ENCODE results near the gene APC.
A peak's percentile ranks its signal among the peaks of the same experiment; 100 is the strongest.

Gene APC

DNA sequence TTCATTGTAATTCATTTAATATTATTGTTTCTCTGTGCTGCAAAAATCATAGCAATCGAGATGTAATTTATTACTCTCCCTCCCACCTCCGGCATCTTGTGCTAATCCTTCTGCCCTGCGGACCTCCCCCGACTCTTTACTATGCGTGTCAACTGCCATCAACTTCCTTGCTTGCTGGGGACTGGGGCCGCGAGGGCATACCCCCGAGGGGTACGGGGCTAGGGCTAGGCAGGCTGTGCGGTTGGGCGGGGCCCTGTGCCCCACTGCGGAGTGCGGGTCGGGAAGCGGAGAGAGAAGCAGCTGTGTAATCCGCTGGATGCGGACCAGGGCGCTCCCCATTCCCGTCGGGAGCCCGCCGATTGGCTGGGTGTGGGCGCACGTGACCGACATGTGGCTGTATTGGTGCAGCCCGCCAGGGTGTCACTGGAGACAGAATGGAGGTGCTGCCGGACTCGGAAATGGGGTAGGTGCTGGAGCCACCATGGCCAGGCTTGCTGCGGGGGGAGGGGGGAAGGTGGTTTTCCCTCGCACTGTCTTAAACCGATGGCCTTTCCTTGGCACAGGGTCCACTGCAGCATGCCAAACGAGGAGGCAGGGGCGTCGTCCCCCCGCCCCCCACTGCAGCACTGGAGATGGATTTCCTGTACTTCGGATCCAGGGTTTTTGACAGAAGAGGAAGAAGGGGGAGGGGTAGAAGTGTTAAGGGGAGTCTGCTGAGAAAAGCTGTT, at the start of gene APC:
Gene APC, plus strand, starts transcription at position 423 of the 728 bp plus-strand sequence. CDS start 17,006 bp downstream, outside the sequence.
- peak; percentile 94 for DNase-seq (ENCODE audit: low spot score)

DNA sequence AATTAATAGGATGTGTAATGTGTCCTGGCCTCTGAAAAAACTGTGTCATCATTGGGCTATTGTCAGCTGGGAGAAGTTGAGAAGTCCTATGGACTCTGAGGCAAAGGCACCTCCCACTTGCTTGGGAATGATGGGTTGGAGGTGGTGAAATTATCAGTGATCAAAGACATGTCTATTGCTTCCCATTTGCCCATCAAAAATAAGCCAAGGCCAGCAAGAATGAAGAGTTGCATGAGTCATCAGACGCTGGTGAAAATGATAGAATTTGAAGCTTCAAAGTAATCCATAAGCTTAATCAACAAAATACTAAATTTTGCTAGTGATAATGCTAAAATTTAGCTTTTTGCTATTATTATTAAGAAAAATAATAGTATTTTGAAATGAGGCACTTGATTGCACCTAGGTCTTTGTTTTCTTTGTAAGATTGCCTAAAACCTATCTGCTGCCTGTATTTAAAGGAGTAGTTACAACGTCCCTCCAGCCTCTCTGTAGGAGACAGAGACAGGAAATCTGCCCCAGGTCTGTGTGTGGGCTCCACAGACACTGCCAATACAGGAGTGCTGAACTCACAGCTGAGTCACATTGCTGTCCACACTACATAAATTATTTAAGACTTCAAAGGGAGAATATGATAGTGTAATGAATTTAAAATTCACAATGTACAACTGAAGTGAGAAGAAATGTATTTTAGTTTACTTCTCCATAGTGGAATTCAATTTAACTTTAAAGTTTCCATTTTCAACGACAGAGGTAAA, 48.4 kb upstream of the APC start:
- no peak for DNase-seq (ENCODE audit: low spot score)

DNA sequence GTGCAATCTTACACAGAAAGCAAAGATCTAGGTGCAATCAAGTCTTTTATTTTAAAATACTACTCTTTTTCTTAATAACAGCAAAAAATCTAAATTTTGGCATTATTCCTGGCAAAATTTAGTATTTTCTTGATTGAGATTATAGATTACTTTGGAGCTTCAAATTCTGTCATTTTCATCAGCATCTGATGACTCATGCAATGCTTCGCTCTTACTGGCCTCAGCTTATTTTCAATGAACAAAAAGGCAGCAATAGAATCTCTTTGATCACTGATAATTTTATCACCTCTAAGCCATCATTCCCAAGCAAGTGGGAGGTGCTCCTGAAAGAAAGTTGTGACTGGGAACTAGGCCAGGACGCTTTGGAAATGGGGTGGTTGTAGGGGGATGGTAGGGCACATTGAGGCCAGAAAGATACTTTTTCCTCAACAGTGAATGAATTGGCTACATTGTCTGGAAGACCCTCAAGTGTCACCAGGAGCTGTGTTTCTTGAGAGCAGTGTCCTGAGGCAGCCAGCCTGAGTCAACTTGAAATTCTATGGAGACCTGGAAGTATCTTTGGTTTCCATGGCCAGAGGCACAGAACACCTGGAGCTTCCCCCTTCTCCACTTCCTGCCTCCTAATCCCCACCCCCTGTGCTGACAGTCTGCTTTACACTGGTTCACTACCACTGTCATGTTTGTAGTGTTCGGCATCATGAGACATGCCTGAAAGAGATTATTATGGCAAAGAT, 46.9 kb upstream of the APC start:
- DNase-seq (ENCODE audit: low spot score) = no peak

DNA sequence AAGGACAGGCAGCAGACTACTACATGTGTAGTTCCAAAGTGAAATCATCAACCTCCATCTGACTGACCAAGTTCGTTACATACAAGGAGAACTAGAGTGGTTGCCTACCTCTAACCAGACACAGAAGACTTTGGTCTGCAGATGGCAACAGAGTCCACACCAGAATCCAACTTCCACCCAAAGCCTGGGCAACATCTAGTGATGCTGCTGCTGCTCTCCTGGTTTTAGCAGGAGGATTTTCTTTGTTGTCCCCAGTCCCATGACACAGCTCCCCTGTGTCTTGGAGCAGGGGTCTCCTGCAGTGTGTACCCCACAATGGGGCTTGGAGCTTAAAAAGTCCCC, 46.4 kb upstream of the APC start:
- no peak for DNase-seq (ENCODE audit: low spot score)

DNA sequence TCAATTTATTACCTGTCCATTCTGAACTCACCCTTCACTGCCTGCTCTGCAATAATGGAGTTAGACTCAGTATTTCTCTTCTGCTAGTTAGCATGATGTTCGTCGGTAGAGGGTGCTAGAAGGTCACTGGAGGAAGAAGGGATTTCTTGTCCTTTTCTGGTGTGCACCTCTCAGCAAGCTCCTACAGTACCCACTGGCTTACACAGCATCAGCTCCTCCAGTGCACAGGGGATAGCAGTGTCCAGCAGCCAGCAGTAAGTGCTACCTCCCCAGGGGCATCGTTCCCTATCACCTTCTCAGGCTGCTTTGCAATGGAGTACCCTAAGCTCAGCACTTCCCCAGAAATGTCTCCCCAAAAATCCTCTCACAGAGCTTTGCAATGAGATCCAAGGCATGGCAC, 45.9 kb upstream of the APC start:
- DNase-seq (ENCODE audit: low spot score) = no peak

DNA sequence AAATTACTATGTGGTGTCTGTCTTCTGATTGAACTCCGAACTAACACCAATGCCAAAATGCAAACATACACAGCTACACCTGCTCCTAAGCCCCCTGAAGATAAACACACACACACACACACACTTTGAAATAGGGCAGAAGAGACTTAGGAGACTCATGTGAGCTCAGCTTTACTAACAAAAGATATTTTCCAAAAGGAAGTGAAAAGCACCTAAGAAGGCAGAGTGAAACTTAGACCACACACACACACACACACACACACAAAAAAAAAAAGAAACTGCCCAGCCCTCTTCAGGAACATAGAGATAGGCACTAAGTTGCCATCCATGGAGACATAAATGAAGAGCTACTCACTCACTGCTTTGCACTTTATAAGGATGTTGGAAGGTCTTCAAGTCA, 45.2 kb upstream of the APC start:
- DNase-seq (ENCODE audit: low spot score) = no peak

DNA sequence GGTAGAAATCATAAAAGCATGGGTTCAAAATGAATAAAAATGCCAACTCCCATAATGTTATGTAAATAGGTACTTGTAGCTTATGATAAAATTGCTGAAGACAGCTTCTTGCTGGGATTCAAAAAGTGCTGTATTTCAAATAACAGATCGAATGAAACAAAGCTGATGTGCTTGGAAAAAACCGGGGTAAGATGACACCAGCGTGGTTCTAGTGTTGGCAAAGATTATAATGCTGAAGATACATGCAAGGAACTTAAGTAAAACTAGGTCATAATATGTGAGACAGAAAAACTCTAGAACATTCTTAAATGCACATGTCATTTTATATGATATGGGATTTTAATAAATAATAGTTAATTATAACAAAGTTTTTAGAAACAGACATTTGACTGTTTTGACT, 44.4 kb upstream of the APC start:
- no peak for DNase-seq (ENCODE audit: low spot score)

DNA sequence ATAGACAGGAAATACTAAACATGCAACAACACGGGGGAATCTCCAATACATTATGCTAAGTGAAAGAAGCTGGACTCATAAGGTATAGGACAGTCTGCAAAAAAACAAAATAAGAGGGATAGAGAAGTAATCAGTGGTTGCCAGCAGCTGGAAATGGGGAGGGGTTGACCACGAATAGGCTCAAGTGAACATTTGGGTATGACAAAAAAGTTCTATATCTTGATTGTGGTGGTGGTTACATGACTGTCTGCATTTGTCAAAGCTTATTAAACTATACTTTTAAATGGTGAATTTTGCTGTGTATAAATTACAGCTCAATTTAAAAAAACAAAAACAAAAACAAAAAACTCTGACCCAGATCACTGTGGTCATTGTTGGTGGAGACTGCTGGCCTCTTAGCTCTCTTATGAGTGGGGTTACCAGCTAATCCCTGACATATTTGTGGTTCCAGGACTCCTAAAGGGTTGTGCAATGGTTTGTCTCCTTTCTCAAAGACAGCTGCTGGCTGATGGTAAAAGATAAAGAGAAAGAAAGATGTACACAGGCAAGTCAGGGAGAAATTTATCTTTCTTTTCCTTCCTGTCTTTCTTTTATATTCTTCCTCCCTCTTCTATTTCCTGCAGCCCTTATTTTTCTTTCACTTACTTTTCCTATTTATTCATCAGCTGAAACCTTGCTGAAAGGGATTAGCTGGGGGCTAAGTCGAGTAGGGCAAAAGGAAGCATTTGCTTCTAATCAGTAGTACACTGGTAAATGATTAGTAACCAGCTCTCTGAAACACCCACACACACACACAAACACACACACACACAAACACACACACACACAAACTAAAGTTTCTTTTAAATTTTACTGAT, 42.6 kb upstream of the APC start:
- no peak for DNase-seq (ENCODE audit: low spot score)

DNA sequence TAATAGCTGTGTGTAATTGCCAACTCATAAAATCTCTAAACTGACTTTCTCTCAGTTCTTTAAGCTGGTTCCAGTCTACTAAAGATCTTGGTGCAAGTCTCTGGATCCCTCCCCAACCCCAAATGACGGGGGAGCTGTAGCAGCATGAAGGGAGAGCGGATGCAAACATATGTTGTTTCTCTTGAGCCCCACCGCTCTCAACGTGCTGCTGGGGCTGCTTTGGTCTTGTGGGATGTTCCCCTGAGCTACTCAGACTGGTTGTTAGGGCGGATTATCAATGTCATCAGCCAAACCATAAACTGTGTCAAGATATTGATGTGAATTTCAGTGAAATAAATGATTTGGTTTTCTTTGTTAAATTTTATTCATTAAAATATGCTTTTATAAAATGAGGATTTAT, 40.9 kb upstream of the APC start:
- DNase-seq (ENCODE audit: low spot score) = no peak

DNA sequence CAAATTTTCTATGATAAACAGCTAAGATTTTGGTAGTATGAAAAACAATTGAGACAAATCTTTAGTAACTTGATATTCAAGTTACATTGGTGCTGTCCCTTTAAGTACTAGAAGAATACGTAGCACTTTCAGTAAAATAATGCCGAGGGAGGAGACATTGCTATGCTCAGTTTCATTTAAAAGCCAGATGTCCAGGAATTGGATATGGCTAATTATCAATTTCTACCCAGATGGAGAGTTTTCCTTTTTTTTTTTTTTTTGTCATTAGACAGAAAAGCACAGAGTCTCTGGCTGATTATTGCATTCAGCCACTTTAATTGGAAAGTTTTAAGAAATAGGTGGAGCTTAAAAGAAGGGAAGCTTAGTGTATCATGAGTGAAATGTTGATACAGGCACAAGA, 40.4 kb upstream of the APC start:
- DNase-seq (ENCODE audit: low spot score) = no peak

DNA sequence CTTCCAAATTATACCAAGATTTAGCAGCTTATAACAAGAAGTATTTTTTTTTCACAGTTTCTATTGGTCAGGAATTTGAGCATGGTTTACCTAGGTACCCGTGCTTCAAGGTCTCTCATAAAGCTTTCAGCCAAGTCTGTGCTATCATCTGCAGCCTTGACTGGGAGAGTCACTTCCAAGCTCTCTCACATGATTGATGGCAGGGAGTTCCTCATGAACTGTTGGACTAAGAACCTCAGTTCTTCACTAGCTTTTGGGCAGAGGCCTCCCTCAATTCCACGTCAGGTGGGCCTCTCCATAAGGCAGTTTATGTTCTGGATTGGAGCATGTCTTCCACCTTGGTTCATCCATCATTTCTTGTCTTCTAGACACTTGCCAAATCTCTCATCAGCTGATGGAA, 39.9 kb upstream of the APC start:
- DNase-seq (ENCODE audit: low spot score) = no peak

DNA sequence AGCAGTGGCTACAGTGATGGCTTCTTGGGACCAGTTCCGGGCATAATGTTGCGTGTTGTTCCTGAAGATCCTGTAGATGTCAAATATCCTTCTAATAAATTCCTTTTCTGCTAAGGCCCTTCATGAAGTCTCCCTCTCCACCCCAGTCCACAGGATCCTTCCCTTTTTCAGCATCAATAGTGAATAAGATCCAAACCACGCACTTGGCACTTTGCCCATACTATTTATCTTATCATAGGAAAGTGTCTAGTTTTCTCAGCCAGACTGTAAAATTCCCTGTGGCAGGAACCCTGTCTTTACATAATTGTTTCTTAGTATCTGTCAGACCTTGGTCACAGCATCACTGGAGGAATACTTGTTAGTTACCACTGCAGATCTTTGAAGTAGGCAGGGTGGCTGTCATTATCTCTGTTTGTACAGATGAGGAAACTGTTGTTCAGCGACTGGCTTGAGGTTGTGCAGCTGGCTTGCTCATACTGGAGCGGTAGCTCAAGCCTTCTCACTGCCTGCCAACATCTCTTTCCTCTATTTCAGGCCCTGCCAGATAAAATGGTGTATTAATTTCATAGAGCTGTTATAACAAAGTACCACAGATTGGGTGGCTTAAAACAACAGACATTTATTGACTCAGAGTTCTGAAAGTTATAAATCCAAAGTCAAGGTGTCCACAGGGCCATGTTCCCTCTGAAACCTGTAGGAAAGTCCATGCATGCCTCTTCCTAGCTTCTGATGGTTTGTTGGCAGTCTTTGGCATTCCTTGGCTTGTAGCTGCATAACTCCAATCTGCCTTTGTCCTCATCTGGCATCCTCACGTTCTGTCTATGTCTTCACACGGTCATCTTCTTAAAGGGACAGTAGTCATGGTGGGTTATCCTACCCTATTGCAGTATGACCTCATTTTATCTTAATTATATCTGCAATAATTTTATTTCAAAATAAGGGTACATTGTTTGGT, 33.5 kb upstream of the APC start:
- no peak for DNase-seq (ENCODE audit: low spot score)

DNA sequence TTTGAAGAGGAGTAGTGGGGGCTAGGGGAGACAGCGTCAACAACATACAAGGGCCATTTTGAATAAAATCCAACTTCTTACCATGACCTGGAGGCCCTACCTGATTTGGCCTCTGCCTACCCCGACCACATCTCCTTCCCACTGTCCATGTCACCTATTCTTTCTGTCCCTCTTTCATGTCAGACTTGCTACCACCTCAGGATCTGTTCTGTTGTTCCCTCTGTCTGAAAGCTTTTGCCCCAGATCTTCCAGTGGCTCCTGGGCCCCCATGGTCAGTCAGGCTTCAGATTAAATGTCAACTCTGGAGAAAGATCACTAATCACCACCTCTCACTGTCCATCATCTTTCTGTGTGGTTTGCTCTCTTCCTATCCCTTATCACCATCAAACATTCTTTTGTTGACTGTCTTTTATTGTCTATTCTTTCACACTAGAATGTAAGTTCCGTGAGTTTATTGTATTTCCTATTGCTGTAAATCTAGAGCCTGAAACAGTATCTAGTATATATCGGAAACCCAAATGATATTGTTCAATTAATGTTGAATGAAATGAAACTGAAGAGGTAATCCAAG, 31.2 kb upstream of the APC start:
- no peak for DNase-seq (ENCODE audit: low spot score)

DNA sequence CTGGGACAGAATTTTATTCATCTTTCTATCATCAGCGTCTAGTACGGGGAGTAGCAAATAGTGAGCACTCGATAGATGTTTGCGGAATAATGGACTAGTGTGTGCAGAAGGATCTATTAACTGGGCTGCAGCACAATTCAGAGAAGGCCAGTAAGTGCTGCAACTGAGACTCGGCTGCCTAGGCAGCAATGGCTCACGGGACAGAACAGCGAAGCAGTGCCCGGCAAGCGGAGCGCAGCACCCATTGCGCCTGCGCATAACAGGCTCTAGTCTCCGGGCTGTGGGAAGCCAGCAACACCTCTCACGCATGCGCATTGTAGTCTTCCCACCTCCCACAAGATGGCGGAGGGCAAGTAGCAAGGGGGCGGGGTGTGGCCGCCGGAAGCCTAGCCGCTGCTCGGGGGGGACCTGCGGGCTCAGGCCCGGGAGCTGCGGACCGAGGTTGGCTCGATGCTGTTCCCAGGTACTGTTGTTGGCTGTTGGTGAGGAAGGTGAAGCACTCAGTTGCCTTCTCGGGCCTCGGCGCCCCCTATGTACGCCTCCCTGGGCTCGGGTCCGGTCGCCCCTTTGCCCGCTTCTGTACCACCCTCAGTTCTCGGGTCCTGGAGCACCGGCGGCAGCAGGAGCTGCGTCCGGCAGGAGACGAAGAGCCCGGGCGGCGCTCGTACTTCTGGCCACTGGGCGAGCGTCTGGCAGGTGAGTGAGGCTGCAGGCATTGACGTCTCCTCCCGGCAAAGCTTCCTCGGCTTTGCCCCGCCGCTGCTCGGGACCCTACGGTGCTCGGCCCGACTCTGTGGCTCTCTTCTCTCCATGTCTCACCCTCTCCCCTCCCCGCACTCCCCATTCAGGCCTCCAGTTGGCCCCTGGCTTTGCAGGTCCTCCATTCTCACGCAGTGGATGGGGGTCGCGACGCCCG, 30.2 kb upstream of the APC start:
- peak; percentile 96 for DNase-seq (ENCODE audit: low spot score)

DNA sequence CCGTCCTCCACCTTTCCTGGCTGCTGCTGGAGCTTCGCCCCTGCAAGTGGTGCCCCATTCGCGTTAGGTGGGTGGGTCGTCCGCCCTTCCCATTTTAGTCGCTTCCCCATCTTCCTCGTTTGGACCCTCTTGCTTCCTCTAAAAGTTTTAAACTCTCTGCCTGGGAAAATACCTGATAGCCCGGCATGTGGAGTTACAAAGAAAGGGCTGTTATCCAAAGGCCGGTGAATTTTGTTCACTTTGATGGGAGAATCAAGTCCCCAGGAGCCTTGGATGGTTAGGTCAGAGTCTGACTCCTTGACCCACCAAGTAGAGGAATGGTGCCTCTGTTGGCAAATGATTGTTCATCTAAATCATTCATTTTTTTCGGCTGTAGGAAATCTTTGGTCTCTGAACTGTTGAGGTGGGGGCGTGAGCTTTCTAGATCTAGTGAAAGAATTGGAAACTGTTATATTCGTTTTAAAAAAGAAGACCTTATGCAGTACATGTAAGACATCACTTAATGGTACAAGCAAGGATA, 29.5 kb upstream of the APC start:
- DNase-seq (ENCODE audit: low spot score) = no peak

DNA sequence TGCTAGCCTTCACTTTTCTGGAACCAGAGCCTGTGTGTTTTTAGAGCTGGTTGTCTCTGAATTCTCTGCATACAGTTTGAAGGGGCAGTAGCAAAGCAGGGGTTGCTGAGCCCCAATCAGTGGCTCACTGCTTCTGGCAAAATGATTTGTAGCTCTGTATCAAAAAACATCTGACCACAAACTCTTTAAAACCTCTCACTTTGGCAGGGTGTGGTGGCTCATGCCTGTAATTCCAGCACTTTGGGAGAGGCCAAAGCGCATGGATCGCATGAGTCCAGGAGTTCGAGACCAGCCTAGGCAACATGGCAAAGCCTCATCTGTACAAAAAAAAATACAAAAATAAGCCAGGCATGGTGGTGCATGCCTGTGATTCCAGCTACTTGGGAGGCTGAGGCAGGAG, 28.3 kb upstream of the APC start:
- no peak for DNase-seq (ENCODE audit: low spot score)

DNA sequence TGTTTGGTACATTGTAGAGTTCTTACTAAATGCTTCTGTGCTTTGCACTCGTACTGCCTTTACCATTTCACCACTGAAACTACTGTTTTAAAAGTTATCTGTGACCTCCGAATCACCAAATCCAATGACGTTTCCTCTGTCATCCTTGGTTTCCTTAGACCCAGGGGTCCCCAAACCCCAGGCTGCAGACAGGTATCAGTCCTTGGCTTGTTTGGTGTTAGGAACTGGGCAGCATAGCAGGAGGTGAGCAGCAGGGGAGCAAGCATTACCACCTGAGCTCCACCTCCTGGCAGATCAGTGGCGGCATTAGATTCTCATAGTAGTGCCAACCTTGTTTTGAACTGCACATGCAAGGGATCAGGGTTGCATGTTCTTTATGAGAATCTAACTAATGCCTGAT, 26.8 kb upstream of the APC start:
- DNase-seq (ENCODE audit: low spot score) = no peak

DNA sequence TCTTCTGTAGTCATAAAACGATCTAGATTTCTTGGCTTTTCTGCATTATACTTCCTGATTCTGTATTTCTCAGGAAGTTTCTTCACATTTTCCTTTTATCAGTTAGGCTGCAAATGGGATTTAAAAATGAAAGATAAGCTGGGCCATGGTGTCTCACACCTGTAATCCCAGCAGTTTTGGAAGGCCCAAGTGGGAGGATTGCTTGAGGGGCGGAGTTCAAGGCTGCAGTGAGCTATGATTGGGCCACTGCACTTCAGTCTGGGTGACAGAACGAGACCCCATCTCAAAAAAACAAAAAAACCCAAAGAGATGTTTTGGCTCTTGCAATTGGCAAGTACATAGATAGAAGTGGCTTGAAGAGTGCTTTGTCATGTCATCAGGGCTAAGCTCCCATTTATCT, 26.2 kb upstream of the APC start:
- DNase-seq (ENCODE audit: low spot score) = no peak

DNA sequence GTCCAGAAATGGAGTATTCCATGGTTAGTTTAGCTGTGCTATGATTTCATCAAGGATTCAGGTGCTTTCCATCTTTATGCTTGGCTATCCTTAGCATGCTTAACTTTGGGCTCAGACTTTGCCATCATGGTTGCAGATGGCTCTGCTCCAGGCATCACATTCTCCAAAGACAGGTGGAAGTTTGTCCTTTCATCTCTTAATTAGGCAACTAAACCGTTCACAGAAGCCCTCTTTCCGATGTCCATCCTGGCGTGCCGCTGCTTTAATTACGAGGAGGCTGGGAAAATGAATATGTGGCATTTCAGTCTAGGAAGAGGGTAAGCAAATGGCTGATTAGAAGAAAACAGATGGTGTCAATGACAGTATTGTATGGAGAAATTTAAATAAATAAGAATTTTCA, 24.5 kb upstream of the APC start:
- DNase-seq (ENCODE audit: low spot score) = no peak
